CD4-positive, alpha-beta memory T cell (primary cell): Measurements from ENCODE around the gene APOL4. TPM values are rescaled to one million over a fixed set of nuclear protein-coding genes. Genes with fewer than 3 reads are reported as not detected.
A peak's percentile ranks its signal among the peaks of the same experiment; 100 is the strongest.
"Not testable (repeated sequence)": the region's sequence is repeated elsewhere in the genome, so short reads cannot be mapped to it uniquely, and the experiment has no call there.

Experiments used
- CTCF ChIA-PET: fragments of 350-600 bp; sonication (Branson Sonifier 250); formaldehyde crosslinking; loops from one replicate; lab custom pipeline; 2021; ENCODE audit warnings: inconsistent platforms; ENCODE audit not compliant: partially characterized antibody; lab: Charles Lee
- POLR2A ChIA-PET: fragments of 350-600 bp; sonication (Branson Sonifier 250); formaldehyde crosslinking; loops from one replicate; lab custom pipeline; 2021; ENCODE audit not compliant: partially characterized antibody; lab: Charles Lee
- DNase-seq, 5 donors: peaks; one replicate each; pipeline versions ENCODE4 v3.0.0 to v3.0.0-alpha.2; 2020 to 2022; ENCODE audit warnings: mixed read lengths in 1 of 5
- H3K27ac ChIP-seq: one replicate; pipeline ENCODE4 v1.7.0; 2013; ENCODE audit warnings: low read depth, low read length
- H3K27me3 ChIP-seq: 2 replicates; pipeline ENCODE4 v1.7.0; 2013; ENCODE audit warnings: mild to moderate bottlenecking, low read length, moderate library complexity; ENCODE audit not compliant: insufficient read depth
- H3K36me3 ChIP-seq: 2 replicates; pipeline ENCODE4 v1.7.0; 2013; ENCODE audit warnings: mild to moderate bottlenecking, low read length, moderate library complexity; ENCODE audit not compliant: insufficient read depth
- H3K4me1 ChIP-seq: 2 replicates; pipeline ENCODE4 v1.7.0; 2013; ENCODE audit warnings: mild to moderate bottlenecking, low read length, moderate library complexity; ENCODE audit not compliant: insufficient read depth
- H3K4me3 ChIP-seq, 2 donors: one replicate each; pipeline ENCODE4 v1.7.0; 2013; ENCODE audit warnings: low read length in 2 of 2, mild to moderate bottlenecking in 1 of 2
- H3K9me3 ChIP-seq, 2 donors: one replicate each; pipeline ENCODE4 v1.7.0; 2013; ENCODE audit warnings: low read length in 2 of 2, control low read depth in 1 of 2; ENCODE audit not compliant: control insufficient read depth in 1 of 2
- H3K27ac Mint-ChIP-seq, 7 donors: one replicate each; pipeline ENCODE4 v1.8.0; 2020 to 2021; ENCODE audit warnings: mixed read lengths in 7 of 7, mild to moderate bottlenecking in 6 of 7, inconsistent platforms in 3 of 7, moderate library complexity in 3 of 7
- H3K27me3 Mint-ChIP-seq, 2 donors: one replicate each; pipeline ENCODE4 v1.8.0; 2020 to 2021; ENCODE audit warnings: mixed read lengths in 2 of 2
- H3K36me3 Mint-ChIP-seq, 2 donors: one replicate each; pipeline ENCODE4 v1.8.0; 2020 to 2021; ENCODE audit warnings: mixed read lengths in 2 of 2, inconsistent platforms in 1 of 2, mild to moderate bottlenecking in 1 of 2
- H3K4me1 Mint-ChIP-seq, 4 donors: one replicate each; pipeline ENCODE4 v1.8.0; 2020 to 2021; ENCODE audit warnings: mixed read lengths in 4 of 4, mild to moderate bottlenecking in 1 of 4
- H3K4me3 Mint-ChIP-seq, 8 donors: one replicate each; pipeline ENCODE4 v1.8.0; 2020 to 2021; ENCODE audit warnings: mixed read lengths in 8 of 8, mild to moderate bottlenecking in 7 of 8, moderate library complexity in 6 of 8, inconsistent platforms in 3 of 8
- H3K9me3 Mint-ChIP-seq, 8 donors: one replicate each; pipeline ENCODE4 v1.8.0; 2020 to 2021; ENCODE audit warnings: mixed read lengths in 8 of 8, mild to moderate bottlenecking in 5 of 8, inconsistent platforms in 3 of 8, moderate library complexity in 1 of 8
- intact Hi-C: fragments of 100-400 bp; cut with micrococcal nuclease; formaldehyde crosslinking; loops from one replicate; pipeline ENCODE4 v1.15.1; 2023
- polyA plus RNA-seq, 2 donors: library from polyadenylated mRNA; unstranded; fragments of 300-500 nt; fragmentation: Illumina TruSeq; gene quantifications; one replicate each; pipeline ENCODE4 v1.2.3, GENCODE V29; 2021
- total RNA-seq, 2 experiments: library from RNA; stranded (reverse); gene quantifications; one replicate each; pipeline ENCODE4 v1.2.3, GENCODE V29; 2021

APOL4 gene
- total and polyA plus RNA-seq, 4 experiments from 2014 or later = not detected

GRCh38 chr22:36232715-36233401, 31.2 kb upstream of the APOL4 start:
- Histone ChIP-seq H3K27ac (no peak overlapping the region), H3K9me3 (no peaks in the 10 kb centered on the region), H3K36me3 (peaks cover 72% of the 10 kb centered on the region), H3K27me3 (no peaks in the 10 kb centered on the region), H3K4me3 (no peak overlapping the region), H3K4me1 (peaks cover 35% of the 10 kb centered on the region)
- Mint-ChIP-seq H3K27me3 (no peaks in the 10 kb centered on the region), H3K36me3 (peaks cover 77 to 85% of the 10 kb centered on the region in 2 donors), H3K4me1 (peaks cover 29 to 49% (median 38%) of the 10 kb centered on the region in 4 donors), H3K9me3 (peaks cover 0 to 4% (median 0%) of the 10 kb centered on the region in 8 donors), H3K27ac (peak overlapping the region in 5 of 7 donors; percentile 29 to 81 (median 62)), H3K4me3 (no peak overlapping the region)
- intact Hi-C loops = no loop called here
- CTCF ChIA-PET = no interaction called here
- POLR2A ChIA-PET = interaction anchor here (0.8 kb wide), 1 partner anchor 9 kb away, joined by 3 read pairs; no protein-coding TSS in a partner anchor
- DNase-seq = no peak

- intact Hi-C loops, POLR2A ChIA-PET, CTCF ChIA-PET, H3K9me3 Mint-ChIP-seq, H3K27me3 ChIP-seq, H3K4me3 ChIP-seq, H3K4me3 Mint-ChIP-seq, H3K27me3 Mint-ChIP-seq, H3K9me3 ChIP-seq, H3K27ac ChIP-seq, DNase-seq: not testable (repeated sequence)
- H3K36me3 ChIP-seq = peaks cover 67% of the 10 kb centered on the region
- H3K4me1 ChIP-seq = peaks cover 17% of the 10 kb centered on the region
- H3K4me1 Mint-ChIP-seq = peaks cover 17 to 31% (median 23%) of the 10 kb centered on the region in 4 donors
- H3K27ac Mint-ChIP-seq = peak overlapping the region in 3 of 7 donors; percentile 29 to 70 (median 59)
- peaks cover 73 to 87% of the 10 kb centered on the region in 2 donors for H3K36me3 Mint-ChIP-seq
These were observed 29.4 kb upstream of the APOL4 start for GRCh38 chr22:36231051-36231450.

DNA sequence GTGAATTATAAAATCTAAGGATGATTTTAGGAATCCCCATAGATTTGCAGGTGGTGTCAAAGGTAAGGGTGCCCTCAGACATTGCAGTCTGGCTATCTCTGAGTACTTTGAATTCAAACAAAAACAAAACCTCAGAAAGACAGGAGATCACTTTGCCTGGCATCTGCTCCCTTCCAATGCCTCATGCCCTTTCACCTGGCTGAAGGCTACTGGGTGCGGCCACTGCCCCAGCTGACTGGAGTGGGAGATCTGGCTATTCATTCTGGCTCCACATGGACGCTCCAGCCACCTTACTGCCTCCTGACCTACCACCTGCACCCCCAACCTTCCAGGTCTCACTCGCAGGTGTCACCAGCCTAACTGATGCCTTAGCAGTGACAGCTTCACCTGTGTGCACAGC, 28.0 kb upstream of the APOL4 start:
- H3K27ac ChIP-seq, DNase-seq, H3K4me3 ChIP-seq, POLR2A ChIA-PET, H3K4me3 Mint-ChIP-seq, H3K9me3 Mint-ChIP-seq, H3K27me3 Mint-ChIP-seq, CTCF ChIA-PET, intact Hi-C loops, H3K9me3 ChIP-seq, H3K27me3 ChIP-seq, H3K4me1 ChIP-seq: not testable (repeated sequence)
- peaks cover 58% of the 10 kb centered on the region for H3K36me3 ChIP-seq
- Mint-ChIP-seq H3K27ac (peak overlapping the region in 3 of 7 donors; percentile 37 to 75 (median 51)), H3K4me1 (peaks cover 3 to 17% (median 9%) of the 10 kb centered on the region in 4 donors), H3K36me3 (peaks cover 59 to 83% of the 10 kb centered on the region in 2 donors)

DNA sequence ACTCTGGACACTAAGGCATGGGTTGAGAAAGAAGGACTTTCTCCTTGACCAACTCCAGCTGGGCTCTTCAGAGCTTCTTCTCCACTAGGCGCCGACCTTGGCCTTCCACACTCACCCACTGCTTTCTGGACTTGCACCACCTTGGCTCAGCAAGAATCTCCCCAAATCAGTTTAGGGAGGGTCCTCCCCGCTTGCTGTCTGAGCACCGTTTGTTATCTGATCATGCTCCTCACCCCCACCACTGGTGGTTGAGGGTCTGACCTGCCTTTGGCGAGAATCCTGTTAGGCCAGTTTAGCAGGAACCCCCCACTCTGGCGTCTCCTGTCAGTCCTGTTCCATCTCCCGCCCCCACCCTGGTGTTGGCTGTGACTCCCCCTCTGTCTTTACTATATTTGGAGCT, 27.3 kb upstream of the APOL4 start:
- H3K27ac ChIP-seq = no peak overlapping the region
- peaks cover 52 to 76% of the 10 kb centered on the region in 2 donors for H3K36me3 Mint-ChIP-seq
- no peak overlapping the region for H3K4me3 Mint-ChIP-seq
- peaks cover 57% of the 10 kb centered on the region for H3K36me3 ChIP-seq
- intact Hi-C loops = no loop called here
- POLR2A ChIA-PET = no interaction called here
- no peaks in the 10 kb centered on the region for H3K27me3 ChIP-seq
- no peaks in the 10 kb centered on the region for H3K9me3 Mint-ChIP-seq
- DNase-seq = no peak
- CTCF ChIA-PET = interaction anchor here (1.0 to 1.6 kb wide), 2 partner anchors 31 to 37 kb away, joined by 3 read pairs; no protein-coding TSS in a partner anchor
- no peak overlapping the region for H3K4me3 ChIP-seq
- H3K4me1 ChIP-seq = no peaks in the 10 kb centered on the region
- no peaks in the 10 kb centered on the region for H3K27me3 Mint-ChIP-seq
- peaks cover 0 to 10% (median 4%) of the 10 kb centered on the region in 4 donors for H3K4me1 Mint-ChIP-seq
- H3K9me3 ChIP-seq = no peaks in the 10 kb centered on the region
- peak overlapping the region in 3 of 7 donors; percentile 7 to 42 (median 29) for H3K27ac Mint-ChIP-seq

DNA sequence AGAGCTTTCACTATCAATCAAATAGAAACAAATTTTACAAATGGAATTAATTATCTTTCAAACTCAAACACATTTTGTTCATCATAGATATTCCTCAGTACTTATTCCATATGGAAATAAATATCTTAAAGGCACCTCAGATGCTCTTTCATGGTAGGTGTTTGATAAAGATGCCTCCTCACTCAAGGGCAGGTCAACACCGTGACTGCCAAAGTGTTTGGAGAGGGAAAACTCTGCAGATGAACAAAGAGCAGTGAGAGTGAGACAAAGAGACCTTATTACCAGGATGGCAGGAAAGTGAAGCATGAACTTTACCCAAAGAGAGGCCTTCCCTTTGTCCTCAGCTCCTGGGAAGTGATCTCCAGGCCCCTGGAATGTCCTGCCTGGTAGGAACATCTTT, 26.8 kb upstream of the APOL4 start:
- Mint-ChIP-seq H3K27ac (peak overlapping the region in 1 of 7 donors; percentile 42), H3K36me3 (peaks cover 47 to 70% of the 10 kb centered on the region in 2 donors)
- H3K9me3 Mint-ChIP-seq, intact Hi-C loops, H3K4me1 Mint-ChIP-seq, H3K4me3 ChIP-seq, POLR2A ChIA-PET, H3K27ac ChIP-seq, H3K27me3 Mint-ChIP-seq, H3K4me3 Mint-ChIP-seq, H3K9me3 ChIP-seq, H3K4me1 ChIP-seq, DNase-seq, H3K27me3 ChIP-seq: not testable (repeated sequence)
- H3K36me3 ChIP-seq = peaks cover 56% of the 10 kb centered on the region
- CTCF ChIA-PET = interaction anchor here (1.0 to 2.3 kb wide), 4 partner anchors 11 to 37 kb away, joined by 3 to 7 read pairs (median 4); partner anchors contain the start of gene APOL2

DNA sequence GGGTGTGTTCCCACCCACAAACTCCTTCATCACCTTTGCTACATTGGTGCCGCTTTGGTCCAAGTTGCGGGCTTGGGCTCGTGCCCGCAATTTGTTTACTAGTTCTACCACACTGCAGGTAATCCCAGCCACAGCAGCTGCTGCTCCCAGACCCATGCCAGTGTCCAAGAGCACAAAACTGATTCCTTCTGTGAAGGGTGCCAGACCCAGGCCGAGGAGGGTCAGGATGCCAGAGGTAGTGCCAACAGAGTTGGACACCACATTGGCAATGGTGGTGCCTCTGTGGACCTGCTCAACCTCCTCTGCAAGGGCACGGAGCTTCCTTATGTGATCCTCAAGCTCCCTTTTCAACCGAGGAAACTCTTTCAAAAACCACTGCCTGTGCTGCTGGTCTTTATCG, 26.2 kb upstream of the APOL4 start:
- no peaks in the 10 kb centered on the region for H3K27me3 Mint-ChIP-seq
- intact Hi-C loops = no loop called here

DNA sequence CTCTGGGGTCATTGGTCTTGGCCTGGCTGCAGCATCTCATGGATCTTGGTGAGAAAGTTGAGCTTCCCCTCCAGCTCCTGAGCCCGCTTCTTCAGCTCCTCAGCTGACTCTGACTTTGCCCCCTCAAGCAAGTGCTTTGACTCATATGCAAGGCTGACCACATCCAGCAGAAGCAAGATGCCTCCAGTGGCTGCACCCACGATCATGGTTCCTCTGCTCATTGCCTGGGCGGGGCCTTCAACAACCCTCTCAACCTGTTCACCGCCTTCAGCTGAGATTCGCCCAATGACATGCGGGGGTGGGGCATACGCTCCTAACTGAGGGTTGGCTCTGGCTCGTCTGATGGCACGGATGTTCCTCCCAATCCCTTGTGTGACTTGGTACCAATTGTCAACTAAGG, 25.8 kb upstream of the APOL4 start:
- no peak overlapping the region for H3K4me3 Mint-ChIP-seq

More for the DNA sequence above, 26.2 kb upstream of the APOL4 start:
- POLR2A ChIA-PET = no interaction called here
- Mint-ChIP-seq H3K27ac (no peak overlapping the region), H3K4me1 (peaks cover 0 to 6% (median 3%) of the 10 kb centered on the region in 4 donors), H3K4me3 (no peak overlapping the region), H3K36me3 (peaks cover 44 to 68% of the 10 kb centered on the region in 2 donors), H3K9me3 (no peaks in the 10 kb centered on the region)
- no peaks in the 10 kb centered on the region for H3K4me1 ChIP-seq
- no peak for DNase-seq
- peaks cover 51% of the 10 kb centered on the region for H3K36me3 ChIP-seq
- no peaks in the 10 kb centered on the region for H3K9me3 ChIP-seq
- no peak overlapping the region for H3K4me3 ChIP-seq
- no peak overlapping the region for H3K27ac ChIP-seq
- CTCF ChIA-PET = interaction anchor here (0.6 to 3.2 kb wide), 6 partner anchors 11 to 120 kb away, joined by 3 to 10 read pairs (median 4); partner anchors contain the start of gene APOL2
- H3K27me3 ChIP-seq = no peaks in the 10 kb centered on the region

More for the DNA sequence above, 25.8 kb upstream of the APOL4 start:
- ChIA-PET POLR2A (no interaction called here), CTCF (interaction anchor here (0.6 to 3.2 kb wide), 6 partner anchors 11 to 120 kb away, joined by 3 to 10 read pairs (median 4); partner anchors contain the start of gene APOL2)
- peak overlapping the region in 1 of 7 donors; percentile 42 for H3K27ac Mint-ChIP-seq
- no peaks in the 10 kb centered on the region for H3K9me3 ChIP-seq
- no peak for DNase-seq
- peaks cover 0 to 4% (median 3%) of the 10 kb centered on the region in 4 donors for H3K4me1 Mint-ChIP-seq
- H3K4me3 ChIP-seq = no peak overlapping the region
- no peak overlapping the region for H3K27ac ChIP-seq
- H3K36me3 Mint-ChIP-seq = peaks cover 42 to 66% of the 10 kb centered on the region in 2 donors
- H3K4me1 ChIP-seq = no peaks in the 10 kb centered on the region
- H3K27me3 Mint-ChIP-seq = no peaks in the 10 kb centered on the region
- H3K36me3 ChIP-seq = peaks cover 46% of the 10 kb centered on the region
- H3K9me3 Mint-ChIP-seq = no peaks in the 10 kb centered on the region
- intact Hi-C loops = no loop called here
- H3K27me3 ChIP-seq = no peaks in the 10 kb centered on the region
